GM19238 (cell line): Measurements from ENCODE around the gene CDS2.

Experiments used
- DNase-seq: peaks from one replicate; pipeline ENCODE4 v3.0.0; 2011; ENCODE audit warnings: low spot score; ENCODE audit not compliant: insufficient read length

Gene CDS2

DNA sequence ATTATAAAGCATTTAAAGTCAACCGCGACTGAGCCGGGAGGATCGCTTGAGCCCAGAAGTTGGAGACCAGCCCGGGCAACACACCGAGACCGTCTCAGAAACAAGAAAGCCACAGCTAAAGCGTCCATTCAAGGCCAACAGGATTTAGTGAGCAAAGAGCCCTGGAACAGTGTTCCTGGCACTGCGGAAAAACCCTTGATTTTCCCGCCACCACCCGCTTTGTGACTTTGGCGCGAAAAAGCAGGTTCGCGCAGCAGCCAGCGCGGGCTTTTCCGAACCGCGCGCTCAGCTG is 7.7 kb upstream of the CDS2 start:
- DNase-seq = no peak

DNA sequence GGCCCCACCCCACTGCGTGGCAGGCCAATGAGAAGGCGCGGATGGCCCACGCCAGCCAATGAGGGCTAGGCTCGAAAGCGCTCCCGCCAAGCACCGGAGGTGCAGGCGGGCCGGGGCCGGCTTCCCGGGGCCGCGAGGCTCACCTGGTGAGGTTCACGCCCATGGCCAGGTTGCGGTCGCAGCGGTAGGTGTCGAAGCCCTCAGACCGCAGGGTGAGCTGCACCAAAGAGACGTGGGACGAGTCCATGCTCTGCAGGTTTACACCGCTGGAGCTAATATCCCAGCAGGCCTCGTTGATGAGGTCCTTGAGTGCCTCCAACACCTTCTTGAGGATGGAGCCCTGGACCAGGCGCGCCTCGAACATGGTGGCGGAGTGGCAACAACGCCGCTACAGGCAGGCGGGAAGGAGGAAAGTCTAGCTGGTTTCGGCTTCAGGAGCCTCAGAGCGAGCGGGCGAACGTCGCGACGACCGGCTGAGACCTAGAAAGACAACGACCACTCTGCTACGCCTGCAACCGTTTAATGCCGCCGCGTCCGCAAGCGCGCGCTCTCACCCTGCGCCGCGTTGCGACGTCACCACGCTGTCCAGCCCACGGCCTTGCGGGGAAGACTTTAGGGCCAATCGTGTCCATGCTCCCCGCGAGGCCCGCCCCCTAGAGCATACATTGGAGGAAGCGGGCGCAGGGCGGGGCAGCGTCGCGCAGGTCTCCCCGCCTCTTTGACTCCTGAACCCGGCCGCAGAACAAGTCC is 7.2 kb upstream of the CDS2 start, which contains the start of gene PCNA:
TSS of gene PCNA (minus strand) at position 524 of the 750 bp plus-strand sequence. CDS start at position 364, 160 bp downstream.
- DNase-seq = peak; percentile 93

GRCh38 chr20:5120185-5120476 is 6.7 kb upstream of the CDS2 start:
- no peak for DNase-seq

DNA sequence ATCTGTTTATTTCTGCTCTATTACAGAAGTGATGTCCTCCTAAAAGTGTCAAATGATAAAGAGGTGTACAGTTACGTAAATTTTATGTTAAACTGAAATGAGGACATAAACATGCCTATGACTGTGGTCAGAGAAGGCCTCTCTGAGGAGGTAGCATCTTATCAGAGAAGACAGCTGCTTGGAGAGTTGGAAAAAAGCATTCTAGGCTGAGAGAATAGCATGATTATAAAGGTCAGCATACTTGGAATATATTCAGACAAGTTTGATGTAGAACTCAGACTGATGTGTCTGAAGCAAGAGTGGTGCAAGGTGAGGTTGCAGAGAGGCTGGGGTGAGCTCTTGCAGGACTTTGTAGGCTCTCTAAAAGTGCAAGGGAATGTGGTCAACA is 3.9 kb upstream of the CDS2 start:
- no peak for DNase-seq

- peak; percentile 43 for DNase-seq
Measured at GRCh38 chr20:5127204-5127858, 523 bp downstream of the CDS2 start.

- DNase-seq = no peak
Measured at GRCh38 chr20:5127859-5128424, 1.1 kb downstream of the CDS2 start.

GRCh38 chr20:5128886-5129285 is 2.1 kb downstream of the CDS2 start:
- no peak for DNase-seq

- DNase-seq = no peak
Measured at GRCh38 chr20:5131502-5131901, 4.7 kb downstream of the CDS2 start.

DNA sequence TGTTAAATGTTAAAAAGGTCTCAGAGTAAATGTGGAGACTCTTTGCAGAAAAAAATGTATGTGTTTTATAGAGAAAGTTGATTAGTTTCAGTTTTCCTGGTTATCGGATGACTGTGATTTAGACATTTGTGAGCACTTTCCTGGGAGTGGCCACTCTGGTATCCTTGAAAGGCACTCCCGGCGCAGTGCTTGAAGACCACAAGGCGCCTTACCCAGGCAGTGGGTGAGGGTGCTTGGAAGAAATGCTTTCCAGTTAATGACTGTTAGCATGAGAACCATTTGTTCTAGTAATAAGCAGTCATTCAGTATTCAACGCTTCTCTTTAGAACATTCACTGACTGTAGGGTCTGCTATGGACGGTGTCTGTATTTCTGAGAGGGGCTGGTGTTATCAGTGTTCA is 7.2 kb downstream of the CDS2 start:
- no peak for DNase-seq

GRCh38 chr20:5135363-5136012 is 8.7 kb downstream of the CDS2 start:
- no peak for DNase-seq

GRCh38 chr20:5136096-5136495 is 9.3 kb downstream of the CDS2 start:
- DNase-seq = no peak

DNA sequence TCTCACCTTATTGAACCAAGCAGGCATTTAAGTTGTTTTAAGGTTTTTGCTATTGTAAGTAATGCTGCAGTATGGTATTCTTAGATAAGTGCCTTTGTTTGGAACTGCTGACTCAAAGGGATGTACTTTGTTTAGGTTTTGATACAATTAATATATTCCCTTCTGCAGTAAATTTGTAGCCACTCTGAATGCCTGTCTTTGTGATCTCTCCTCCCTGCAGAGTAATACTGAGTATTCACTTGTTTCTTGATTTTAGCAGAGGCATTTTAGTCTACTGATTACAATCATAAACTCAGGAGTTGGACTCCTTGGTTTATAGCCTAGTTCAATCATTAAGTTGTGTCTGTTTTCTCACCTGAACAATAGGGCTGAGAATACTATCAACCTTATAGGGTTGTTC is 13.4 kb downstream of the CDS2 start:
- no peak for DNase-seq

- DNase-seq = no peak
Measured at GRCh38 chr20:5141615-5142014, 14.8 kb downstream of the CDS2 start.

GRCh38 chr20:5143851-5144250 is 17.0 kb downstream of the CDS2 start:
- no peak for DNase-seq

DNA sequence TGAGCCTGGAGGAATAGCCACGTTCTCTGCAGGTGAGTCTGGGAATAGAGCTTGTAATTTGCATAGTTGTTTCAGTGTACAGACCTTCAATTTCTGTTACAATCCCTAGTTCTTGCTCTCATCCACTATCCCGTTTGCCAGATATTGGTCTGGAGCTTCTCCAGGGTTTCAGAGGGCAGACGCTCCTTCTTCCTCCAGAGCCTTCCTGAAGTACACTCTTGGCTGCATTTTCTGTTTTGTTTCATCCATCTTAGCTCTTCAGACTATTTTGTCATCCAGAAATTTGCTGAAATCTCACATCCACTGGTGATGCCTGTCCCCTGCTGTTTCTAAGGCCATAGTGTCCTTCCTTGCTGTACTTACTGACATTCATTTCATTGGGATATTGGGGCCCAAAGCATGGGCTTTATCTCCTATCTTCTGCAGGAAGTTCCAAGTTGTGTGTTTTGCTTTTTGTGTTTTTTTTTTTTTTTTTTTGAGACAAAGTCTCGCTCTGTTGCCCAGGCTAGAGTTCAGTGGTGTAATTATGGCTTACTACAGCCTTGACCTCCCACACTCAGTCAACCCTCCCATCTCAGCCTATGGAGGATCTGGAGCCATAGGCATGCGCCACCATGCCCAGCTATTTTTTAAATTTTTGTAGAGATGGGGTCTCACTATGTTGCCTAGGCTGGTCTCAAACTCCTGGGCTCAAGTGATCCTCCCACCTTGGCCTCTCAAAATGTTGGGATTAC is 18.7 kb downstream of the CDS2 start:
- DNase-seq = no peak

GRCh38 chr20:5146099-5146668 is 19.4 kb downstream of the CDS2 start:
- no peak for DNase-seq

DNA sequence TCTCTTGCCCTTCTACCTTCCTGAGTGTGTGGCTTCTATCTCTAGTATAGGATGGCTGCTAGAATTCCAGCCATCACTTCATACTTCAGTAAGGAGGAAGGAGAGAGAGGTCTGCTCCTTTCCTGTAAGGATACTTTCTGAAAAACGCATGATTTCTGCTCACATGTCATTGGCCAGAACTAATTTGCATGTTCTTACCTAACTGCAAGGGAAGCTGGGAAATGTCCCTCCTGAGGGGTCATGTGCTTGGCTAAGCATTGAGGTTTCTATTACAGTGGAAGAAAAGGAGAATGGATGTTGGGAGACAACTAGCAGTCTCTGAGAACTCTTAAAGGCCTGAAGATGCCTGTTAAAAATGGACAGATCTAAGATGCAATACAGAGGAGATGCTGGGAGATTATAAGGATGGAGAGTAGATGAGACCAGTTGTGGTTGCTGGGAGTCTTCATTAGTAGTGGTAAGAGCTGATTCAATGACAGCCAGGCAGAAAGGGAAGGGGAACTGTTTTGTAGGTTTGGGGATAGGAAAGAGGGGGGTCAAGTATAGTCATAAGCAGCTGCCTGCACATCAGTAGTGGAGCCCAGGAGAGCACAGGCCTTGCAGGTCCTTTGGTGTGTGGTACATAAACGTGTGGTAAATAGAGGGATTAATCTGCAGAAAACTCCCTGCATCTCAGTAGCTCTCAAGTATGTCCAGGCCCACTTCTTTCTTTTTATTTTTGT is 20.2 kb downstream of the CDS2 start:
- no peak for DNase-seq

- no peak for DNase-seq
Measured at GRCh38 chr20:5148581-5148980, 21.8 kb downstream of the CDS2 start.

DNA sequence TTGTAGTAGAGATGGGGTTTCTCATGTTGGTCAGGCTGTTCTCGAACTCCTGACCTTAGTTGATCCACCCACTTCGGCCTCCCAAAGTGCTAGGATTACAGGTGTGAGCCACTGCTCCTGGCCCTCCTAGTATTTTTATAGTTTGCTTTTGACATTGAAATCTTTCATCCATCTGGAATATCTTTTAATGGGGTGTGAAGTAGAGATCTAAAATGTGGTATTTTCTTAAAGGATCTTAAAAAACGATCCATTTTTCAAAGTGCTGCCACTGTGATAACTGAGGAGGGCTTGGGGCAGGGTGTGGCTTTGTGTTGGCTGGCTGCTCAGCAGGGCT is 23.1 kb downstream of the CDS2 start:
- DNase-seq = no peak

- no peak for DNase-seq
Measured at GRCh38 chr20:5150226-5151076, 23.6 kb downstream of the CDS2 start.
